Activated CD8-positive, alpha-beta T cell treated with anti-CD3 and anti-CD28 coated beads for 36 hours (primary cell): Measurements from ENCODE around the gene CACNA1S. TPM values are rescaled to one million over a fixed set of nuclear protein-coding genes. Genes with fewer than 3 reads are reported as not detected.

ENCODE experiments used
- ATAC-seq: fragments of 200-7000 bp; cut with Tn5 transposase; one replicate; pipeline ENCODE4 v1.10.0; 2021; ENCODE audit warnings: mild to moderate bottlenecking, moderate library complexity
- CTCF ChIA-PET: fragments of 350-600 bp; sonication (Branson Sonifier 250); formaldehyde crosslinking; loops from one replicate; lab custom pipeline; 2021; ENCODE audit warnings: antibody characterized with exemption; lab: Charles Lee
- POLR2A ChIA-PET: fragments of 350-600 bp; sonication (Branson Sonifier 250); formaldehyde crosslinking; loops from one replicate; lab custom pipeline; 2021; ENCODE audit warnings: antibody characterized with exemption; lab: Charles Lee
- DNase-seq: peaks from one replicate; pipeline ENCODE4 v3.0.0-alpha.2; 2020
- H3K27ac Mint-ChIP-seq: one replicate; pipeline ENCODE4 v1.8.0; 2021; ENCODE audit warnings: mild to moderate bottlenecking, mixed read lengths
- H3K27me3 Mint-ChIP-seq: one replicate; pipeline ENCODE4 v1.8.0; 2021; ENCODE audit warnings: mixed read lengths
- H3K36me3 Mint-ChIP-seq: one replicate; pipeline ENCODE4 v1.8.0; 2021; ENCODE audit warnings: low read depth, mixed read lengths
- H3K4me1 Mint-ChIP-seq: one replicate; pipeline ENCODE4 v1.8.0; 2021; ENCODE audit warnings: low read depth, mixed read lengths
- H3K4me3 Mint-ChIP-seq: one replicate; pipeline ENCODE4 v1.8.0; 2021; ENCODE audit warnings: mild to moderate bottlenecking, moderate library complexity, mixed read lengths
- H3K9me3 Mint-ChIP-seq: one replicate; pipeline ENCODE4 v1.8.0; 2021; ENCODE audit warnings: mixed read lengths
- CTCF ChIP-seq: fragments of 200-600 bp; IDR thresholded peaks from one replicate; pipeline ENCODE4 v1.8.0; 2022; ENCODE audit warnings: antibody characterized with exemption, mild to moderate bottlenecking
- intact Hi-C: fragments of 100-400 bp; cut with micrococcal nuclease; formaldehyde crosslinking; loops from one replicate; pipeline ENCODE4 v1.10.0; 2022
- total RNA-seq, 2 experiments: library from RNA; stranded (reverse); gene quantifications; one replicate each; pipeline ENCODE4 v1.2.3, GENCODE V29; 2021

Gene CACNA1S
- total RNA-seq, 2 experiments from 2014 or later: not detected

GRCh38 chr1:201076092-201076491, 36.1 kb downstream of the CACNA1S start:
- POLR2A ChIA-PET: interaction anchor here (0.8 kb wide), 1 partner anchor 47 kb away, joined by 3 read pairs; no protein-coding TSS in a partner anchor
- no peaks in the 10 kb centered on the region for H3K27me3 Mint-ChIP-seq
- CTCF ChIA-PET: no interaction called here
- H3K9me3 Mint-ChIP-seq: no peaks in the 10 kb centered on the region
- H3K4me1 Mint-ChIP-seq: no peaks in the 10 kb centered on the region
- H3K36me3 Mint-ChIP-seq: no peaks in the 10 kb centered on the region
- H3K4me3 Mint-ChIP-seq: no peak overlapping the region
- no peak for ATAC-seq
- no peak overlapping the region for H3K27ac Mint-ChIP-seq
- no peak for TF ChIP-seq CTCF
- intact Hi-C loops: no loop called here
- no peak for DNase-seq

- ChIA-PET CTCF (no interaction called here), POLR2A (no interaction called here)
- Mint-ChIP-seq H3K36me3 (no peaks in the 10 kb centered on the region), H3K27ac (no peak overlapping the region), H3K9me3 (no peaks in the 10 kb centered on the region), H3K4me1 (no peaks in the 10 kb centered on the region), H3K4me3 (no peak overlapping the region), H3K27me3 (no peaks in the 10 kb centered on the region)
- intact Hi-C loops: no loop called here
- ATAC-seq: no peak
- no peak for DNase-seq
- no peak for TF ChIP-seq CTCF
Measured at GRCh38 chr1:201074018-201074417, 38.2 kb downstream of the CACNA1S start.

- DNase-seq (no peak), ATAC-seq (no peak)
- Mint-ChIP-seq H3K4me3 (no peak overlapping the region), H3K36me3 (no peaks in the 10 kb centered on the region), H3K27ac (no peak overlapping the region), H3K9me3 (no peaks in the 10 kb centered on the region), H3K4me1 (no peaks in the 10 kb centered on the region), H3K27me3 (no peaks in the 10 kb centered on the region)
- ChIA-PET POLR2A (interaction anchor here (0.7 kb wide), 1 partner anchor 8 kb away, joined by 3 read pairs; no protein-coding TSS in a partner anchor), CTCF (interaction anchor here (1.0 to 2.3 kb wide), 3 partner anchors 12 to 94 kb away, joined by 3 to 8 read pairs (median 3); no protein-coding TSS in a partner anchor)
- no peak for TF ChIP-seq CTCF
- intact Hi-C loops: no loop called here
Measured at GRCh38 chr1:201072922-201073321, 39.3 kb downstream of the CACNA1S start.

GRCh38 chr1:201072149-201072548, 40.1 kb downstream of the CACNA1S start:
- no peak overlapping the region for H3K4me3 Mint-ChIP-seq
- H3K27me3 Mint-ChIP-seq: no peaks in the 10 kb centered on the region
- CTCF ChIA-PET: interaction anchor here (1.1 to 2.3 kb wide), 2 partner anchors 13 to 48 kb away, joined by 3 to 8 read pairs; no protein-coding TSS in a partner anchor
- no peaks in the 10 kb centered on the region for H3K9me3 Mint-ChIP-seq
- no peak for ATAC-seq
- no peak overlapping the region for H3K27ac Mint-ChIP-seq
- H3K36me3 Mint-ChIP-seq: no peaks in the 10 kb centered on the region
- H3K4me1 Mint-ChIP-seq: no peaks in the 10 kb centered on the region
- no peak for DNase-seq
- no peak for TF ChIP-seq CTCF
- POLR2A ChIA-PET: interaction anchor here (0.6 to 0.7 kb wide), 2 partner anchors 8 to 651 kb away, joined by 3 read pairs; no protein-coding TSS in a partner anchor
- intact Hi-C loops: no loop called here

GRCh38 chr1:201069636-201070035, 42.6 kb downstream of the CACNA1S start:
- Mint-ChIP-seq H3K4me3 (no peak overlapping the region), H3K36me3 (no peaks in the 10 kb centered on the region), H3K4me1 (no peaks in the 10 kb centered on the region), H3K27me3 (no peaks in the 10 kb centered on the region), H3K27ac (no peak overlapping the region), H3K9me3 (no peaks in the 10 kb centered on the region)
- no peak for DNase-seq
- intact Hi-C loops: no loop called here
- POLR2A ChIA-PET: no interaction called here
- CTCF ChIA-PET: interaction anchor here (0.8 to 1.3 kb wide), 2 partner anchors 12 to 90 kb away, joined by 3 to 5 read pairs; no protein-coding TSS in a partner anchor
- TF ChIP-seq CTCF: no peak
- ATAC-seq: no peak
